ENCODE results near the gene ABCC8. TPM values are rescaled to one million over a fixed set of nuclear protein-coding genes. Genes with fewer than 3 reads are reported as not detected.
A peak's percentile ranks its signal among the peaks of the same experiment; 100 is the strongest.

Gene ABCC8
- total and polyA plus RNA-seq, 9 of the 15 experiments (the other 6 are each of a cell fraction or from before 2014, with no cell fraction given), result not detected

DNA sequence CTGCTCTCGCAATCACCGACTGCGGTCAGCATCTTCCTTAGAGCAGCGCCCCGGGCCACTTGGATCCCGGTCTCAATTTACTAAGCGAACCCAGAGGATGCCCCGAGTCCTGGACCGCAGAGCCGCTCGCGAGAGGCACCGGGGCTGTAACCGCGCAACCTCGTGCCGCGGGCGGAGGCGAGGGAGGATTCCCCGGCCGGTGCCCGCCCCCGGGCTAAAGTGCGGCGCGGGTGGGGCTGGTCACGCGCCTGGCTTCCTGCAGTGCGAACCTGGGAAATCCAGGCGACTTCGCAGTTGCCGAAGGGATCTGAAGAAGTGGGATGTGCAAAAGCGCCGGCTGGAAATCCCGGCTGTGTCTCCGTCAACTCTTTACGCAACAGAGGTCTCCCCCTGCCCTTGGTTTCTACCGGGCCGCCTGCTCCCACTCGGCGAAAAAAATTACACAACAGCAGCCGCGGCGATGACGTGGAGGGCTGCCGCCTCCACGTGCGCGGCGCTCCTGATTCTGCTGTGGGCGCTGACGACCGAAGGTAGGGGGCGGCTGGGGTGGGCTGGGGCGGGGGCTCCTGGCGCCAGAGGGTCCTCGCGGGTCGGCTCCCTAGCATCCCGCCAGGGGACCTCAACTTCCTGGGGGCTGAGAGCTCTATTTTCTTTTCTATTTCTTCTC, 125.0 kb downstream of the ABCC8 start, which contains the start of gene NCR3LG1 (continued):
- TF ChIP-seq MAZ (CRISPR knock-in tag; conservative IDR thresholded peaks at IDR 0.05 in 1 of 2, IDR thresholded peaks at IDR 0.05 in 1 of 2) (peak; percentile 70 to 81), BMI1 (IDR thresholded peaks at IDR 0.05; ENCODE audit: low read length) (no peak), RBM22 (IDR thresholded peaks at IDR 0.05; ENCODE audit: low read depth, low read length, poor library complexity, severe bottlenecking) (no peak), ETV1 (tag; conservative IDR thresholded peaks at IDR 0.05; ENCODE audit: low read depth) (peak; percentile 66), ZNF174 (CRISPR knock-in tag; IDR thresholded peaks at IDR 0.05) (no peak), TCFL5 (CRISPR knock-in tag; conservative IDR thresholded peaks at IDR 0.05) (no peak), NR4A1 (CRISPR knock-in tag; IDR thresholded peaks at IDR 0.05) (no peak), NR4A1 (tag; IDR thresholded peaks at IDR 0.05) (peak; percentile 32; the same call in 1 of the 2 replicates), ZFP36 (IDR thresholded peaks at IDR 0.05; ENCODE audit: low read depth, low read length, partially characterized antibody) (no peak), SLC30A9 (CRISPR knock-in tag; IDR thresholded peaks at IDR 0.05) (no peak), ZNF644 (tag; IDR thresholded peaks at IDR 0.05; ENCODE audit: low read depth) (no peak), ZNF589 (CRISPR knock-in tag; IDR thresholded peaks at IDR 0.05; ENCODE audit: low read depth) (peak; percentile 61; the same call in 1 of the 2 replicates), MTF1 (CRISPR knock-in tag; IDR thresholded peaks at IDR 0.05; ENCODE audit: borderline replicate concordance) (no peak), ZNF253 (CRISPR knock-in tag; conservative IDR thresholded peaks at IDR 0.05) (no peak)
- TF ChIP-seq, protein P1, sequence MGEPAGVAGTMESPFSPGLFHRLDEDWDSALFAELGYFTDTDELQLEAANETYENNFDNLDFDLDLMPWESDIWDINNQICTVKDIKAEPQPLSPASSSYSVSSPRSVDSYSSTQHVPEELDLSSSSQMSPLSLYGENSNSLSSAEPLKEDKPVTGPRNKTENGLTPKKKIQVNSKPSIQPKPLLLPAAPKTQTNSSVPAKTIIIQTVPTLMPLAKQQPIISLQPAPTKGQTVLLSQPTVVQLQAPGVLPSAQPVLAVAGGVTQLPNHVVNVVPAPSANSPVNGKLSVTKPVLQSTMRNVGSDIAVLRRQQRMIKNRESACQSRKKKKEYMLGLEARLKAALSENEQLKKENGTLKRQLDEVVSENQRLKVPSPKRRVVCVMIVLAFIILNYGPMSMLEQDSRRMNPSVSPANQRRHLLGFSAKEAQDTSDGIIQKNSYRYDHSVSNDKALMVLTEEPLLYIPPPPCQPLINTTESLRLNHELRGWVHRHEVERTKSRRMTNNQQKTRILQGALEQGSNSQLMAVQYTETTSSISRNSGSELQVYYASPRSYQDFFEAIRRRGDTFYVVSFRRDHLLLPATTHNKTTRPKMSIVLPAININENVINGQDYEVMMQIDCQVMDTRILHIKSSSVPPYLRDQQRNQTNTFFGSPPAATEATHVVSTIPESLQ (CRISPR knock-in tag; IDR thresholded peaks at IDR 0.05), result no peak
- TF ChIP-seq, protein P2, sequence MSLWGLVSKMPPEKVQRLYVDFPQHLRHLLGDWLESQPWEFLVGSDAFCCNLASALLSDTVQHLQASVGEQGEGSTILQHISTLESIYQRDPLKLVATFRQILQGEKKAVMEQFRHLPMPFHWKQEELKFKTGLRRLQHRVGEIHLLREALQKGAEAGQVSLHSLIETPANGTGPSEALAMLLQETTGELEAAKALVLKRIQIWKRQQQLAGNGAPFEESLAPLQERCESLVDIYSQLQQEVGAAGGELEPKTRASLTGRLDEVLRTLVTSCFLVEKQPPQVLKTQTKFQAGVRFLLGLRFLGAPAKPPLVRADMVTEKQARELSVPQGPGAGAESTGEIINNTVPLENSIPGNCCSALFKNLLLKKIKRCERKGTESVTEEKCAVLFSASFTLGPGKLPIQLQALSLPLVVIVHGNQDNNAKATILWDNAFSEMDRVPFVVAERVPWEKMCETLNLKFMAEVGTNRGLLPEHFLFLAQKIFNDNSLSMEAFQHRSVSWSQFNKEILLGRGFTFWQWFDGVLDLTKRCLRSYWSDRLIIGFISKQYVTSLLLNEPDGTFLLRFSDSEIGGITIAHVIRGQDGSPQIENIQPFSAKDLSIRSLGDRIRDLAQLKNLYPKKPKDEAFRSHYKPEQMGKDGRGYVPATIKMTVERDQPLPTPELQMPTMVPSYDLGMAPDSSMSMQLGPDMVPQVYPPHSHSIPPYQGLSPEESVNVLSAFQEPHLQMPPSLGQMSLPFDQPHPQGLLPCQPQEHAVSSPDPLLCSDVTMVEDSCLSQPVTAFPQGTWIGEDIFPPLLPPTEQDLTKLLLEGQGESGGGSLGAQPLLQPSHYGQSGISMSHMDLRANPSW (CRISPR knock-in tag; IDR thresholded peaks at IDR 0.05), result no peak
- TF ChIP-seq, protein P3, sequence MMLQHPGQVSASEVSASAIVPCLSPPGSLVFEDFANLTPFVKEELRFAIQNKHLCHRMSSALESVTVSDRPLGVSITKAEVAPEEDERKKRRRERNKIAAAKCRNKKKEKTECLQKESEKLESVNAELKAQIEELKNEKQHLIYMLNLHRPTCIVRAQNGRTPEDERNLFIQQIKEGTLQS (IDR thresholded peaks at IDR 0.05), result peak; percentile 59
- TF ChIP-seq, protein P3 (CRISPR knock-in tag; conservative IDR thresholded peaks at IDR 0.05), result no peak; the same call in 1 of the 2 replicates
- TF ChIP-seq, protein P4, sequence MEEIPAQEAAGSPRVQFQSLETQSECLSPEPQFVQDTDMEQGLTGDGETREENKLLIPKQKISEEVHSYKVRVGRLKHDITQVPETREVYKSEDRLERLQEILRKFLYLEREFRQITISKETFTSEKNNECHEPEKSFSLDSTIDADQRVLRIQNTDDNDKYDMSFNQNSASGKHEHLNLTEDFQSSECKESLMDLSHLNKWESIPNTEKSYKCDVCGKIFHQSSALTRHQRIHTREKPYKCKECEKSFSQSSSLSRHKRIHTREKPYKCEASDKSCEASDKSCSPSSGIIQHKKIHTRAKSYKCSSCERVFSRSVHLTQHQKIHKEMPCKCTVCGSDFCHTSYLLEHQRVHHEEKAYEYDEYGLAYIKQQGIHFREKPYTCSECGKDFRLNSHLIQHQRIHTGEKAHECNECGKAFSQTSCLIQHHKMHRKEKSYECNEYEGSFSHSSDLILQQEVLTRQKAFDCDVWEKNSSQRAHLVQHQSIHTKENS (CRISPR knock-in tag; IDR thresholded peaks at IDR 0.05), result no peak
- TF ChIP-seq, protein P5, sequence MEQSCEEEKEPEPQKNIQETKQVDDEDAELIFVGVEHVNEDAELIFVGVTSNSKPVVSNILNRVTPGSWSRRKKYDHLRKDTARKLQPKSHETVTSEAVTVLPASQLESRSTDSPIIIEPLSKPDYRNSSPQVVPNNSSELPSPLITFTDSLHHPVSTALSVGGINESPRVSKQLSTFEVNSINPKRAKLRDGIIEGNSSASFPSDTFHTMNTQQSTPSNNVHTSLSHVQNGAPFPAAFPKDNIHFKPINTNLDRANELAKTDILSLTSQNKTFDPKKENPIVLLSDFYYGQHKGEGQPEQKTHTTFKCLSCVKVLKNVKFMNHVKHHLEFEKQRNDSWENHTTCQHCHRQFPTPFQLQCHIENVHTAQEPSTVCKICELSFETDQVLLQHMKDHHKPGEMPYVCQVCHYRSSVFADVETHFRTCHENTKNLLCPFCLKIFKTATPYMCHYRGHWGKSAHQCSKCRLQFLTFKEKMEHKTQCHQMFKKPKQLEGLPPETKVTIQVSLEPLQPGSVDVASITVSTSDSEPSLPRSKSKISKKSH (CRISPR knock-in tag; IDR thresholded peaks at IDR 0.05), result no peak
